A549 (cell line): ENCODE data around the gene MYRIP. TPM values are rescaled to one million over a fixed set of nuclear protein-coding genes. Genes with fewer than 3 reads are reported as not detected.
"Not testable (repeated sequence)": the region's sequence is repeated elsewhere in the genome, so short reads cannot be mapped to it uniquely, and the experiment has no call there.

Experiments
- ATAC-seq, 2 experiments: fragments of 200-7000 bp in 1 of 2; fragments of >200 bp in 1 of 2; cut with Nextera tagmentation in 1 of 2; cut with Tn5 transposase in 1 of 2; 3 replicates each; pipeline versions ENCODE4 v1.8.0 to v1.9.1; 2018 to 2020; ENCODE audit warnings: mild to moderate bottlenecking in 1 of 2, moderate library complexity in 1 of 2
- CTCF ChIA-PET: fragments of 300-600 bp; sonication (Branson Sonifier 250); formaldehyde crosslinking; extraction: SDS; loops from one replicate; lab custom pipeline; 2021; ENCODE audit warnings: antibody characterized with exemption, inconsistent platforms; lab: Yijun Ruan, JAX
- POLR2A ChIA-PET: fragments of 350-600 bp; formaldehyde crosslinking; extraction: SDS; loops from one replicate; lab custom pipeline; 2021; ENCODE audit warnings: antibody characterized with exemption, inconsistent platforms; lab: Yijun Ruan, JAX
- DNase-seq, 2 experiments: peaks; one replicate each; pipeline versions ENCODE4 v3.0.0 to v3.0.0-alpha.2; 2011 to 2016; ENCODE audit warnings: low read depth in 1 of 2, low spot score in 1 of 2
- FAIRE-seq: peaks from 2 replicates; lab custom pipeline; 2011; peaks lifted over from hg19 to GRCh38; lab: Jason Lieb, UNC
- H3K27ac ChIP-seq, 2 experiments: fragments of >200 bp; sonication (Bioruptor Twin); formaldehyde crosslinking; 3 replicates each; pipeline ENCODE4 v1.5.1; 2016 to 2017
- H3K4me1 ChIP-seq: fragments of >200 bp; sonication (Bioruptor Twin); formaldehyde crosslinking; 3 replicates; pipeline ENCODE4 v1.6.1; 2016
- H3K4me2 ChIP-seq: fragments of >200 bp; sonication (Bioruptor Twin); formaldehyde crosslinking; 3 replicates; pipeline ENCODE4 v1.6.1; 2016
- H3K4me3 ChIP-seq: fragments of >200 bp; sonication (Bioruptor Twin); formaldehyde crosslinking; 3 replicates; pipeline ENCODE4 v1.5.1; 2016
- H3K9me3 ChIP-seq: fragments of >200 bp; sonication (Bioruptor Twin); formaldehyde crosslinking; 3 replicates; pipeline ENCODE4 v1.6.1; 2016
- CBX8 ChIP-seq: fragments of 200-600 bp; sonication (generic); IDR thresholded peaks from 2 replicates; pipeline ENCODE4 v1.6.1; 2016
- CEBPB ChIP-seq, 2 experiments: fragments of >200 bp in 1 of 2; sonication (Bioruptor Twin) in 1 of 2; formaldehyde crosslinking in 1 of 2; IDR thresholded peaks; 2 replicates each; pipeline ENCODE4 v1.6.1; 2012 to 2016
- GATA3 ChIP-seq: IDR thresholded peaks from 2 replicates; pipeline ENCODE4 v1.6.1; 2012; ENCODE audit warnings: borderline replicate concordance
- HDAC2 ChIP-seq: fragments of 200-600 bp; sonication (generic); IDR thresholded peaks from 2 replicates; pipeline ENCODE4 v1.6.1; 2016
- HOXB13 ChIP-seq: fragments of 250-450 bp; sonication (Bioruptor Pico); IDR thresholded peaks from 2 replicates; pipeline ENCODE4 v1.5.0; 2020; ENCODE audit warnings: low read depth, mild to moderate bottlenecking, moderate library complexity
- JUNB ChIP-seq: fragments of >200 bp; sonication (Bioruptor Twin); formaldehyde crosslinking; IDR thresholded peaks from 2 replicates; pipeline ENCODE4 v1.6.1; 2016
- KDM1A ChIP-seq: fragments of 200-600 bp; sonication (generic); IDR thresholded peaks from 2 replicates; pipeline ENCODE4 v1.6.1; 2016; ENCODE audit warnings: low read depth, mild to moderate bottlenecking
- MAFK ChIP-seq: fragments of 450-650 bp; IDR thresholded peaks from 2 replicates; pipeline ENCODE4 v1.6.1; 2014; ENCODE audit not compliant: partially characterized antibody
- MAZ ChIP-seq: fragments of 150-350 bp; IDR thresholded peaks from 2 replicates; pipeline ENCODE4 v1.6.1; 2014; ENCODE audit warnings: antibody characterized with exemption, low read depth, low read length, borderline replicate concordance
- MYC ChIP-seq: IDR thresholded peaks from 2 replicates; pipeline ENCODE4 v1.6.1; 2012; ENCODE audit warnings: mild to moderate bottlenecking, inconsistent platforms, low read length, improper control_type of control experiment, borderline replicate concordance
- NFE2L2 ChIP-seq: fragments of 150-350 bp; conservative IDR thresholded peaks from 2 replicates; pipeline ENCODE4 v1.6.1; 2014; ENCODE audit warnings: low read length
- NPAS2 ChIP-seq: fragments of 250-450 bp; sonication (Bioruptor Pico); IDR thresholded peaks from 2 replicates; pipeline ENCODE4 v1.8.0; 2022; ENCODE audit warnings: mild to moderate bottlenecking, moderate library complexity, borderline replicate concordance
- PHF8 ChIP-seq: fragments of 200-600 bp; sonication (generic); IDR thresholded peaks from 2 replicates; pipeline ENCODE4 v1.6.1; 2016; ENCODE audit warnings: low read depth, mild to moderate bottlenecking, antibody characterized with exemption, moderate library complexity, borderline replicate concordance
- POLR2A ChIP-seq: IDR thresholded peaks from 2 replicates; pipeline ENCODE4 v1.6.1; 2012; ENCODE audit warnings: mild to moderate bottlenecking, low read length
- POLR2AphosphoS2 ChIP-seq: conservative IDR thresholded peaks from 2 replicates; pipeline ENCODE4 v1.6.1; 2012; ENCODE audit warnings: low read length, improper control_type of control experiment, inconsistent platforms
- RAD21 ChIP-seq, 2 experiments: fragments of >200 bp in 1 of 2; sonication (Bioruptor Twin) in 1 of 2; formaldehyde crosslinking in 1 of 2; IDR thresholded peaks in 1 of 2; conservative IDR thresholded peaks in 1 of 2; 2 replicates in 1 of 2; 3 replicates in 1 of 2; pipeline ENCODE4 v1.6.1; 2012 to 2018; ENCODE audit warnings: inconsistent platforms in 1 of 2
- RARB ChIP-seq: fragments of 250-450 bp; sonication (Bioruptor Pico); IDR thresholded peaks from 2 replicates; pipeline ENCODE4 v1.8.0; 2021; ENCODE audit warnings: mild to moderate bottlenecking, moderate library complexity
- RNF2 ChIP-seq: fragments of 200-600 bp; sonication (generic); IDR thresholded peaks from 2 replicates; pipeline ENCODE4 v1.6.1; 2016; ENCODE audit warnings: low read depth, mild to moderate bottlenecking, antibody characterized with exemption, moderate library complexity, borderline replicate concordance
- TFCP2L1 ChIP-seq: fragments of 250-450 bp; sonication (Bioruptor Pico); IDR thresholded peaks from 2 replicates; pipeline ENCODE4 v1.5.0; 2021; ENCODE audit warnings: mild to moderate bottlenecking
- ZNF302 ChIP-seq: fragments of 250-450 bp; sonication (Bioruptor Pico); IDR thresholded peaks from 2 replicates; pipeline ENCODE4 v1.9.0; 2021; ENCODE audit warnings: inconsistent platforms, mild to moderate bottlenecking, moderate library complexity
- WGBS: methylation state at CpG from one replicate; pipeline ENCODE4 v1.1.6; 2017; ENCODE audit errors: missing lambda C conversion rate; 5-methylcytosine and 5-hydroxymethylcytosine counted together
- polyA plus RNA-seq, 4 experiments: library from polyadenylated mRNA; depleted of rRNA in 3 of 4; stranded (reverse); fragments of >200 nt; fragmentation: RNase III in 1 of 4; extraction: RNeasy Plus Mini Kit Qiagen cat#74134 plus additional on column Dnase treatment in 1 of 4; gene quantifications; 2 replicates in 3 of 4; 3 replicates in 1 of 4; pipeline ENCODE4 v1.2.3, GENCODE V29; 2011 to 2017
- TF ChIP-seq, protein P1 (sequence below): IDR thresholded peaks from 2 replicates; pipeline ENCODE4 v1.6.1; 2012; ENCODE audit warnings: low read depth, borderline replicate concordance
- TF ChIP-seq, protein P2 (sequence below): IDR thresholded peaks from 2 replicates; pipeline ENCODE4 v1.6.1; 2012
- TF ChIP-seq, protein P3 (sequence below): fragments of >200 bp; sonication (Bioruptor Twin); formaldehyde crosslinking; IDR thresholded peaks from 3 replicates; pipeline ENCODE4 v1.6.1; 2016
- TF ChIP-seq, protein P4 (sequence below): fragments of >200 bp; sonication (Bioruptor Twin); formaldehyde crosslinking; IDR thresholded peaks from 2 replicates; pipeline ENCODE4 v1.6.1; 2016

The MYRIP gene
- polyA plus RNA-seq, 2 of the 4 experiments (the other 2 are of a cell fraction): not detected

DNA sequence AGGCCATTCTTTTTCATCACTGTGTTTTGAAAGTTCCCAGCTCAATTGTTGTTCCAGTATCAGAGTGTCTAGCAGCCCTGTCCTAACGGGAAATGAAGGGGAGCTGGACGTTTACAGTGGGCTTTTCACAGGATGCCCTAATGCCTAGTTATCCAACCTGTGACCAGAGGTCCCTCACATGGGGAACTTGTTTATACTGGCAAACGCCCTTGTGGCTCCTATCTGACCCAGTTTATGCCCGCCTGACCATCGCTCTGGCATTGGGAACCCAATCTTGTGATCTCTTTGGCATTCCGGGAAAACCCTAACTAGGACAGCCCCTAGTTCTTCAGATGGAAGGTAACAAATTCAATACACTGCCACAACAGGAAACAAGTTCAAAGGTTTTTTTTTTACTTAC lies 14.5 kb upstream of the MYRIP start:
- POLR2A ChIA-PET: no interaction called here
- H3K4me2 ChIP-seq: no peak overlapping the region
- 13% methylated on average over 6 of the region's 6 CpGs for WGBS
- no peaks in the 10 kb centered on the region for H3K4me1 ChIP-seq
- CTCF ChIA-PET: no interaction called here
- TF ChIP-seq MAZ (no peak), CEBPB (IDR thresholded peaks at IDR 0.05) (no peak), JUNB (no peak), RNF2 (no peak), HDAC2 (no peak), TFCP2L1 (CRISPR knock-in tag) (no peak), POLR2AphosphoS2 (no peak), HOXB13 (CRISPR knock-in tag) (no peak)
- TF ChIP-seq, protein P1, sequence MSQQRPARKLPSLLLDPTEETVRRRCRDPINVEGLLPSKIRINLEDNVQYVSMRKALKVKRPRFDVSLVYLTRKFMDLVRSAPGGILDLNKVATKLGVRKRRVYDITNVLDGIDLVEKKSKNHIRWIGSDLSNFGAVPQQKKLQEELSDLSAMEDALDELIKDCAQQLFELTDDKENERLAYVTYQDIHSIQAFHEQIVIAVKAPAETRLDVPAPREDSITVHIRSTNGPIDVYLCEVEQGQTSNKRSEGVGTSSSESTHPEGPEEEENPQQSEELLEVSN: no peak
- TF ChIP-seq, protein P2, sequence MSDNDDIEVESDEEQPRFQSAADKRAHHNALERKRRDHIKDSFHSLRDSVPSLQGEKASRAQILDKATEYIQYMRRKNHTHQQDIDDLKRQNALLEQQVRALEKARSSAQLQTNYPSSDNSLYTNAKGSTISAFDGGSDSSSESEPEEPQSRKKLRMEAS: no peak
- TF ChIP-seq, protein P3, sequence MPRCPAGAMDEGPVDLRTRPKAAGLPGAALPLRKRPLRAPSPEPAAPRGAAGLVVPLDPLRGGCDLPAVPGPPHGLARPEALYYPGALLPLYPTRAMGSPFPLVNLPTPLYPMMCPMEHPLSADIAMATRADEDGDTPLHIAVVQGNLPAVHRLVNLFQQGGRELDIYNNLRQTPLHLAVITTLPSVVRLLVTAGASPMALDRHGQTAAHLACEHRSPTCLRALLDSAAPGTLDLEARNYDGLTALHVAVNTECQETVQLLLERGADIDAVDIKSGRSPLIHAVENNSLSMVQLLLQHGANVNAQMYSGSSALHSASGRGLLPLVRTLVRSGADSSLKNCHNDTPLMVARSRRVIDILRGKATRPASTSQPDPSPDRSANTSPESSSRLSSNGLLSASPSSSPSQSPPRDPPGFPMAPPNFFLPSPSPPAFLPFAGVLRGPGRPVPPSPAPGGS: no peak
- TF ChIP-seq, protein P4, sequence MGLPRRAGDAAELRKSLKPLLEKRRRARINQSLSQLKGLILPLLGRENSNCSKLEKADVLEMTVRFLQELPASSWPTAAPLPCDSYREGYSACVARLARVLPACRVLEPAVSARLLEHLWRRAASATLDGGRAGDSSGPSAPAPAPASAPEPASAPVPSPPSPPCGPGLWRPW: no peak
- TF ChIP-seq, all 56 proteins: peak for 0
- FAIRE-seq (no peak), ATAC-seq (no peak), DNase-seq (no peak)
- no peaks in the 10 kb centered on the region for H3K9me3 ChIP-seq
- H3K27ac ChIP-seq: no peak overlapping the region
- H3K4me3 ChIP-seq: no peak overlapping the region

DNA sequence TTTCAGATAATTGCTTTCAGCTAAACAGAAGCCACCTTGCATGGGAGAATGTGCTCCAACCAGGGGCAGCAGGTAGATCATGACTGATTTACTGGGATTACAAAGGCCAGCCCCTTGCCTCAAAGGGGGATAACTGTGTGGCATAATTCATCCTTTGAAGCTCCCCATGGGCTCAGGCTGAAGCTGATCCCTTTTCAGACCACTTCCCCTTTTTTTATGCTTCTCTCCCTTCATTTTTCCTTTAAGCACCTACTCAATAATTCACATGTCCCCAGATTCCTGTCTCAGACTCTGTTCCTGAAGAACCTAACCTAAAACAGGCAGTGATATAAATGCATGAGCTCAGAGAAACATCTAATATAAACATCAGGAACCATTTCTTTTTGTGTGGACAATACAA lies 8.2 kb upstream of the MYRIP start:
- ATAC-seq: no peak
- TF ChIP-seq NFE2L2: no peak
- no peak for TF ChIP-seq POLR2A
- TF ChIP-seq ZNF302: no peak
- TF ChIP-seq PHF8: no peak
- no peak for TF ChIP-seq RAD21 (conservative IDR thresholded peaks at IDR 0.05 in 1 of 2, IDR thresholded peaks at IDR 0.05 in 1 of 2)
- TF ChIP-seq GATA3: no peak
- no peak for TF ChIP-seq NPAS2 (CRISPR knock-in tag)
- TF ChIP-seq, protein P2: no peak
- no peak for TF ChIP-seq KDM1A
- TF ChIP-seq RARB (CRISPR knock-in tag): no peak
- no peak for TF ChIP-seq CBX8
- TF ChIP-seq HDAC2: no peak
- no peak for TF ChIP-seq JUNB
- TF ChIP-seq TFCP2L1 (CRISPR knock-in tag): no peak
- no peak for TF ChIP-seq MYC
- TF ChIP-seq, all 56 proteins: peak for 0
- H3K4me3 ChIP-seq: no peak overlapping the region
- FAIRE-seq: no peak
- ChIA-PET CTCF (no interaction called here), POLR2A (no interaction called here)
- DNase-seq: no peak
- no peak overlapping the region for H3K4me2 ChIP-seq
- no peak overlapping the region for H3K27ac ChIP-seq
- H3K4me1 ChIP-seq: no peaks in the 10 kb centered on the region
- no peaks in the 10 kb centered on the region for H3K9me3 ChIP-seq

DNA sequence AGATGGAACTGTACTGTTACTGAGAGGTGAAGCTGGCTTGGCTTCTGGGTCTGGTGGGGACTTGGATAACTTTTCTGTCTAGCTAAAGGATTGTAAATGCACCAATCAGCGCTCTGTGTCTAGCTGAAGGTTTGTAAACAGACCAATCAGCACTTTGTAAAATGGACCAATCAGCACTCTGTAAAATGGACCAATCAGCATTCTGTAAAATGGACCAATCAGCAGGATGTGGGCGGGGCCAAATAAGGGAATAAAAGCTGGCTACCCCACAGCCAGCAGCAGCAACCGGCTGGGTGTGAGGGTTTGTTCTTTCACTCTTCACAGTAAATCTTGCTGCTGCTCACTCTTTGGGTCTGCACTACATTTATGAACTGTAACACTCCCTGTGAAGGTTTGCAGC lies 6.9 kb upstream of the MYRIP start:
- ATAC-seq, POLR2A ChIA-PET: not testable (repeated sequence)
- TF ChIP-seq MAFK: peak; percentile 68
- TF ChIP-seq, all 56 proteins: peak for 1; not testable (repeated sequence) for 55
- WGBS: 41% methylated on average over 3 of the region's 3 CpGs
- H3K27ac ChIP-seq, H3K4me1 ChIP-seq, CTCF ChIA-PET, H3K4me2 ChIP-seq, H3K4me3 ChIP-seq, H3K9me3 ChIP-seq, FAIRE-seq, DNase-seq: not testable (repeated sequence)
